Hepatocyte (in vitro differentiated cells): ENCODE results near the gene TRPM3. TPM values are rescaled to one million over a fixed set of nuclear protein-coding genes. Genes with fewer than 3 reads are reported as not detected.

Experiments
- DNase-seq: peaks from one replicate; pipeline ENCODE4 v3.0.0-alpha.2; 2016; ENCODE audit warnings: low spot score
- H2AFZ ChIP-seq: fragments of 200-600 bp; sonication (generic); 2 replicates; pipeline ENCODE4 v1.6.0; 2016; ENCODE audit warnings: antibody characterized with exemption, mild to moderate bottlenecking
- H3K27ac ChIP-seq: fragments of 200-600 bp; sonication (generic); 2 replicates; pipeline ENCODE4 v1.5.1; 2016; ENCODE audit warnings: mild to moderate bottlenecking
- H3K27me3 ChIP-seq: fragments of 200-600 bp; sonication (generic); 2 replicates; pipeline ENCODE4 v1.6.1; 2016
- H3K36me3 ChIP-seq: fragments of 200-600 bp; sonication (generic); replicated peaks from 2 replicates; pipeline ENCODE4 v1.5.1; 2016; ENCODE audit warnings: low read depth; ENCODE audit not compliant: insufficient read depth
- H3K4me1 ChIP-seq: fragments of 200-600 bp; sonication (generic); 2 replicates; pipeline ENCODE4 v1.5.1; 2016; ENCODE audit warnings: mild to moderate bottlenecking, moderate library complexity; ENCODE audit not compliant: insufficient read depth
- H3K4me2 ChIP-seq: fragments of 200-600 bp; sonication (generic); 2 replicates; pipeline ENCODE4 v1.6.0; 2016
- H3K4me3 ChIP-seq: fragments of 200-600 bp; sonication (generic); 2 replicates; pipeline ENCODE4 v1.5.1; 2016; ENCODE audit warnings: mild to moderate bottlenecking
- H3K79me2 ChIP-seq: fragments of 200-600 bp; sonication (generic); 2 replicates; pipeline ENCODE4 v1.6.0; 2017; ENCODE audit warnings: mild to moderate bottlenecking
- H3K9me2 ChIP-seq: fragments of 200-600 bp; sonication (generic); replicated peaks from 2 replicates; pipeline ENCODE4 v1.6.0; 2017; ENCODE audit warnings: mild to moderate bottlenecking; ENCODE audit not compliant: insufficient read depth
- H3K9me3 ChIP-seq: fragments of 200-600 bp; sonication (generic); 2 replicates; pipeline ENCODE4 v1.5.1; 2016; ENCODE audit warnings: low read depth, mild to moderate bottlenecking
- H4K20me1 ChIP-seq: fragments of 200-600 bp; sonication (generic); 2 replicates; pipeline ENCODE4 v1.6.0; 2016; ENCODE audit warnings: mild to moderate bottlenecking; ENCODE audit not compliant: insufficient read depth, poor library complexity, severe bottlenecking
- CTCF ChIP-seq: fragments of 200-600 bp; sonication (generic); IDR thresholded peaks from 2 replicates; pipeline ENCODE4 v1.5.1; 2016; ENCODE audit warnings: antibody characterized with exemption, mild to moderate bottlenecking; ENCODE audit not compliant: poor library complexity
- EZH2 ChIP-seq: fragments of 200-600 bp; sonication (generic); IDR thresholded peaks from 2 replicates; pipeline ENCODE4 v1.6.1; 2016; ENCODE audit warnings: antibody characterized with exemption, mild to moderate bottlenecking, borderline replicate concordance
- EZH2phosphoT487 ChIP-seq: fragments of 200-600 bp; sonication (generic); IDR thresholded peaks from one replicate; pipeline ENCODE4 v1.6.1; 2018; ENCODE audit warnings: antibody characterized with exemption, mild to moderate bottlenecking, low read depth, moderate library complexity; ENCODE audit not compliant: unreplicated experiment, severe bottlenecking
- whole genome bisulfite sequencing: methylation state at CpG from one replicate; pipeline ENCODE4 v1.1.6; 2016; ENCODE audit warnings: low lambda C conversion rate; ENCODE audit errors: missing lambda C conversion rate; 5-methylcytosine and 5-hydroxymethylcytosine counted together
- polyA plus RNA-seq: library from polyadenylated mRNA; unstranded; fragments of >200 nt; fragmentation: Nextera tagmentation; extraction: Ambion mirVana; gene quantifications from 2 replicates; pipeline ENCODE4 v1.2.1, GENCODE V29; 2016
- total RNA-seq: library from RNA; depleted of rRNA; stranded (reverse); fragments of >200 nt; gene quantifications from 2 replicates; pipeline ENCODE4 v1.2.3, GENCODE V29; 2014

TRPM3 gene
- total and polyA plus RNA-seq, 2 experiments from 2014 or later = 0.60 to 0.68 TPM

GRCh38 chr9:70935856-70936255 lies 185.6 kb downstream of the TRPM3 start:
- Histone ChIP-seq H3K27me3 (no peaks in the 10 kb centered on the region), H3K4me1 (no peaks in the 10 kb centered on the region), H3K4me2 (no peak overlapping the region), H3K4me3 (no peak overlapping the region), H3K9me2 (no peaks in the 10 kb centered on the region), H3K36me3 (no peaks in the 10 kb centered on the region), H3K27ac (no peak overlapping the region), H2AFZ (no peak overlapping the region), H3K79me2 (no peaks in the 10 kb centered on the region), H4K20me1 (no peaks in the 10 kb centered on the region), H3K9me3 (no peaks in the 10 kb centered on the region)
- TF ChIP-seq EZH2phosphoT487 (no peak), EZH2 (no peak), CTCF (no peak)
- DNase-seq = no peak

GRCh38 chr9:70934642-70935041 lies 186.8 kb downstream of the TRPM3 start:
- no peak for DNase-seq
- WGBS = 100% methylated on average over 1 of the region's 1 CpG
- H3K27me3 ChIP-seq = no peaks in the 10 kb centered on the region
- H3K27ac ChIP-seq = no peak overlapping the region
- no peaks in the 10 kb centered on the region for H3K9me2 ChIP-seq
- H3K36me3 ChIP-seq = no peaks in the 10 kb centered on the region
- no peak overlapping the region for H2AFZ ChIP-seq
- H3K4me1 ChIP-seq = no peaks in the 10 kb centered on the region
- H4K20me1 ChIP-seq = no peaks in the 10 kb centered on the region
- no peak overlapping the region for H3K4me2 ChIP-seq
- H3K79me2 ChIP-seq = no peaks in the 10 kb centered on the region
- no peak for TF ChIP-seq EZH2
- no peak for TF ChIP-seq CTCF
- TF ChIP-seq EZH2phosphoT487 = no peak
- H3K4me3 ChIP-seq = no peak overlapping the region
- no peaks in the 10 kb centered on the region for H3K9me3 ChIP-seq

GRCh38 chr9:70933321-70933720 lies 188.1 kb downstream of the TRPM3 start:
- no peak overlapping the region for H3K4me3 ChIP-seq
- no peaks in the 10 kb centered on the region for H3K27me3 ChIP-seq
- no peaks in the 10 kb centered on the region for H3K79me2 ChIP-seq
- WGBS = 94% methylated on average over 1 of the region's 1 CpG
- H3K4me1 ChIP-seq = no peaks in the 10 kb centered on the region
- H3K9me3 ChIP-seq = no peaks in the 10 kb centered on the region
- TF ChIP-seq EZH2phosphoT487 = no peak
- TF ChIP-seq CTCF = no peak
- no peak for TF ChIP-seq EZH2
- DNase-seq = no peak
- H3K9me2 ChIP-seq = no peaks in the 10 kb centered on the region
- H4K20me1 ChIP-seq = no peaks in the 10 kb centered on the region
- H3K27ac ChIP-seq = no peak overlapping the region
- H3K4me2 ChIP-seq = no peak overlapping the region
- no peak overlapping the region for H2AFZ ChIP-seq
- H3K36me3 ChIP-seq = no peaks in the 10 kb centered on the region

- Histone ChIP-seq H2AFZ (no peak overlapping the region), H3K27me3 (no peaks in the 10 kb centered on the region), H3K4me3 (no peak overlapping the region), H3K27ac (no peak overlapping the region), H4K20me1 (no peaks in the 10 kb centered on the region), H3K79me2 (no peaks in the 10 kb centered on the region), H3K9me3 (no peaks in the 10 kb centered on the region), H3K9me2 (no peaks in the 10 kb centered on the region), H3K36me3 (no peaks in the 10 kb centered on the region), H3K4me2 (no peak overlapping the region), H3K4me1 (no peaks in the 10 kb centered on the region)
- WGBS = 78% methylated on average over 1 of the region's 1 CpG
- TF ChIP-seq CTCF (no peak), EZH2 (no peak), EZH2phosphoT487 (no peak)
- no peak for DNase-seq
Measured at GRCh38 chr9:70932097-70932496, 189.3 kb downstream of the TRPM3 start.
